ENCODE data around the gene NWD2.

NWD2 gene

GRCh38 chr4:37279121-37279520, 34.6 kb downstream of the NWD2 start:
- DNase-seq (ENCODE audit: extremely low spot score, insufficient read length, low read depth) (no peak), FAIRE-seq (no peak)

GRCh38 chr4:37279894-37280592, 35.5 kb downstream of the NWD2 start:
- FAIRE-seq (no peak), DNase-seq (ENCODE audit: extremely low spot score, insufficient read length, low read depth) (no peak)

GRCh38 chr4:37299468-37299867, 54.9 kb downstream of the NWD2 start:
- FAIRE-seq = no peak
- DNase-seq (ENCODE audit: extremely low spot score, insufficient read length, low read depth) = no peak

- DNase-seq (ENCODE audit: extremely low spot score, insufficient read length, low read depth) = no peak
- no peak for FAIRE-seq
Observed at GRCh38 chr4:37304612-37305011, 60.1 kb downstream of the NWD2 start.

GRCh38 chr4:37305984-37306383, 61.4 kb downstream of the NWD2 start:
- FAIRE-seq (no peak), DNase-seq (ENCODE audit: extremely low spot score, insufficient read length, low read depth) (no peak)

- FAIRE-seq = no peak
- no peak for DNase-seq (ENCODE audit: extremely low spot score, insufficient read length, low read depth)
Observed at GRCh38 chr4:37317104-37317643, 72.6 kb downstream of the NWD2 start.

- no peak for FAIRE-seq
- DNase-seq (ENCODE audit: extremely low spot score, insufficient read length, low read depth) = no peak
Observed at GRCh38 chr4:37320513-37321235, 76.1 kb downstream of the NWD2 start.

- FAIRE-seq (no peak), DNase-seq (ENCODE audit: extremely low spot score, insufficient read length, low read depth) (no peak)
Observed at GRCh38 chr4:37322122-37322521, 77.6 kb downstream of the NWD2 start.

- FAIRE-seq = no peak
- no peak for DNase-seq (ENCODE audit: extremely low spot score, insufficient read length, low read depth)
Observed at GRCh38 chr4:37324546-37324945, 80.0 kb downstream of the NWD2 start.

DNA sequence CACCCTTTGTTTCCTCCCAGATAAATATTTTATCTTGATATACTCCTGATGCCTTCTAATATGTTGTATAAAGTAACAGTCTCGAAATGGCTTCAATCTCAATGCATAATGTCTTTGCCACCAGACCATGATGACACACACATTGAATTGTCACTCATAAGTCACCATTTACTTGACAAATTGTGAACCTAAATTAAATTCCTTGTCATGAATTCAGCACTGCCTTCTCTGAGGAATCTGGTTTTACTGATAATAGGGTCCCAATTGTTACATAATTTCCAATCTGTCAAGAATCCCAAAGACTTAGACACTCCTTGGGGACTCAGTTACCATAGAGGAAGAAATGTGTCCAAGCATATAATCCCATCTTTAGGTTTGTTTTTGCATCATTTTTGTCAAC, 82.3 kb downstream of the NWD2 start:
- FAIRE-seq = no peak

GRCh38 chr4:37338972-37339371, 94.4 kb downstream of the NWD2 start:
- DNase-seq (ENCODE audit: extremely low spot score, insufficient read length, low read depth) (no peak), FAIRE-seq (no peak)

More for the DNA sequence above, 82.3 kb downstream of the NWD2 start:
- DNase-seq (ENCODE audit: extremely low spot score, insufficient read length, low read depth) = no peak

GRCh38 chr4:37358748-37359147, 114.2 kb downstream of the NWD2 start:
- no peak for DNase-seq (ENCODE audit: extremely low spot score, insufficient read length, low read depth)
- FAIRE-seq = no peak

DNA sequence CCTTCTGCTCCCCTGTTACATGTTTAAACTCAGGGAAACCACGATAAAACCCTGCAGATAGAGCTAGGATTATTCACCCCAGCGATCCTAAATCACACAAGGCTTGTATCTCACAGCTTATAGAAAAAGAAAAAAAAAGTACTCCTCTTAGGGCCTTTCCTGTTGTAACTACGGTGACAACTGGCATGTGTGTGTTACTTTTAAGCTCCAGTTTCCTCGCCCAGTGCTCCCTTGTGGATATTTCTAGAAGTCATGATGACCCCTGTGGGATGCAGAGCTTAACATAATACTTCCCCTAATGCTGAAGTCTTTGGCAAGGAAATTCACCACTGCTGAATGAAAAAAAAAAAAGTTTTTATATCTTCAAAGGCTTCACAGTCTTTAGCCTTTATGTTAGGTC, 114.7 kb downstream of the NWD2 start:
- DNase-seq (ENCODE audit: extremely low spot score, insufficient read length, low read depth) (no peak), FAIRE-seq (no peak)

GRCh38 chr4:37365888-37366287, 121.3 kb downstream of the NWD2 start:
- DNase-seq (ENCODE audit: extremely low spot score, insufficient read length, low read depth) = no peak

DNA sequence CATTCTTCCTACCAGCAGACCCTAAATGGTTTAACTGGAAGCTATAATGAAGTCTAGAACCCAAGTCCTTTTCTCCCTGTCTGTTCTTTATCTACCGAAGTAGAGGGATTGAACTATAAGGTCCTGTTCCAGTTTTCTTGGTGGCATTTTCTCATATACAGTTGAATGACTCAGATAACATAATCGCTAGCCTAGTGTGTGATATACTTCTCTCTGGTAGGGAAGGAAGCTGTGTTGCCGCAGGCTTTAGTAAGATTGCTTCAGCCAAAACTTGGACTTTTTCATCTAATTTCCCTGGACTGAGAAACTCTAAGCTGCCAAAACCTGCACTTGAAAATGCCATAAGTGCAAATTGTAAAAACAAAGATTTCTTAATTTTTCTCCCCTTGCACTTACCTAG, 123.4 kb downstream of the NWD2 start:
- no peak for FAIRE-seq
- DNase-seq (ENCODE audit: extremely low spot score, insufficient read length, low read depth) = no peak

More at GRCh38 chr4:37365888-37366287, 121.3 kb downstream of the NWD2 start:
- no peak for FAIRE-seq

- DNase-seq (ENCODE audit: extremely low spot score, insufficient read length, low read depth) (no peak), FAIRE-seq (no peak)
Observed at GRCh38 chr4:37370052-37370451, 125.5 kb downstream of the NWD2 start.

GRCh38 chr4:37381040-37381668, 136.6 kb downstream of the NWD2 start:
- DNase-seq (ENCODE audit: extremely low spot score, insufficient read length, low read depth) (no peak), FAIRE-seq (no peak)

- DNase-seq (ENCODE audit: extremely low spot score, insufficient read length, low read depth) (no peak), FAIRE-seq (peak; percentile 80)
Observed at GRCh38 chr4:37383579-37384229, 139.2 kb downstream of the NWD2 start.

- no peak for FAIRE-seq
- DNase-seq (ENCODE audit: extremely low spot score, insufficient read length, low read depth) = no peak
Observed at GRCh38 chr4:37385424-37385823, 140.9 kb downstream of the NWD2 start.

DNA sequence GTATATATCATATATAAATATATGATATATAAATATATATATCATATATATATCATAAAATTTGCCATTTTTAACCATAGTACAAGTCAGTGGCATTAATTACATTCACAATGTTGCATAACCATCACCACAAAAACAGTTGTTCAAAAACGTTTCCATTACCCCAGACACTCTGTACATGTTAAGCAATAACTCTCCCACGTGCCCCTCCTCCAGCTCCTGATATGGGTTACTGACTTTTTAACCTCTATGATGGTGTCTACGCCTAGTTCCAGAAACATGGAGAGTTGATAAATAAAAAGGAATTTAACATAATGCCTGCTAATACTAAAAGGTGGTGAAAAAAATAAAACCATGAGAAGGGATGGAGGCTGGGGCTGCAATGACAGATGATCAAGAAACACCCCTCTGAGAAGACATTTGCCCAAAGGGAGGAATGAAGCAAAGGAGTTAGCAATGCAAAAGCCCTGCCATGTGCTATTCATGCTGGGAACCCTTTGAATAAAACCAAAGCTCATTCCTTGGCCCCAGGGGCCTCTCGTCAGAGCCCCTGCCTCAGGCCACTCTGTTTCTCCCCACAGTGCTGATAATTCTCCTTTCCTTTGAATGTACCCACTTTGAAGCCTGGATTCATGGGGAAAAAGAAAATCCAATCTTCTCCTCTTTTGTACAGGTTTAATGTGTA, 144.3 kb downstream of the NWD2 start:
- DNase-seq (ENCODE audit: extremely low spot score, insufficient read length, low read depth) (no peak), FAIRE-seq (no peak)
